ENCODE data around the gene SERGEF. TPM values are rescaled to one million over a fixed set of nuclear protein-coding genes. Genes with fewer than 3 reads are reported as not detected.
A peak's percentile ranks its signal among the peaks of the same experiment; 100 is the strongest.

Gene SERGEF
- total and polyA plus RNA-seq, 2 of the 4 experiments (the other 2 are of a cell fraction), result 12.2 to 18.1 TPM

DNA sequence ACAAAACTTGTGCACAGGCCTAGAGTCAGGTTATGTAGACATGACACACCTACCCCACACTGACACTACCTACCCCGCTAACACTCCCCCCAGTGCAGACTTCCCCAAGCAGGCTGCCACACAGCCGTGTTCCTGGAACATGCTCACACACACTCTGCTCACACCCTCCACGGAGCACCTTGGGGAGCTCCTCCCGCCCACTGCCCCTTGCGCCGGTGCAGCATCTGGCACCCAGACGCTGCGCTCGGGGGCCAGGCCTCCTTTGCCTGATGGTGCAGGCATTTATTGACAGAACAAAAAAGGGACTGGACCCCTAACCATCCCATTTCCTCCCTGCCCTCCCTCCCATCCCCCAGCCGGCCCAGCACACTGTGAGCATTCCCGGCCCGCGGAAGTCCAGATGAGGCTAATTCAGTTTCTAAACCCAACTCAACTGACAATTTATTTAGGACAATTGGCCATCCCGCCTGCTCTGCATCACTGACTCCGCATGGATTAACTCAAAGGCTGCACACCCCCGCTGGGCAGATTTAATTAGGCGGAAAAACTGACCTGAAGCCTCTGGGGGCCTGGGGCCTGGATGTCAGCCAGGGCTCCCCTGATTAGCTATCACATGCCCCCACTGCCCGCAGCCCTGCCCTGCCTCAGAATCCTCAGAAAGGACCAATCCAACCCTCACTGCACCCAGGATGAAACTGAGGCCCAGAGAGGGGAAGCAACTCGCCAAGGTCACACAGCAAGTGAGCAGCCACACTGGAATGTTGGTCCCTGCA lies 248.2 kb downstream of the SERGEF start:
- Histone ChIP-seq H3K18ac (ENCODE audit: low read depth, low read length) (no peak overlapping the region), H3K27ac (ENCODE audit: insufficient read depth, low read length) (no peak overlapping the region), H4K5ac (ENCODE audit: low read depth, low read length) (no peak overlapping the region), H2BK15ac (ENCODE audit: low read depth, low read length) (no peak overlapping the region), H3K9me3 (ENCODE audit: control insufficient read depth, insufficient read depth, low read length) (no peaks in the 10 kb centered on the region), H3K4me2 (ENCODE audit: low read depth, low read length) (no peak overlapping the region), H3K14ac (replicated peaks; ENCODE audit: low read depth, low read length) (no peak overlapping the region), H3K9ac (ENCODE audit: low read depth, low read length) (no peak overlapping the region), H3K36me3 (ENCODE audit: control insufficient read depth, insufficient read depth, low read length) (no peaks in the 10 kb centered on the region), H4K20me1 (ENCODE audit: insufficient read depth, low read length) (no peaks in the 10 kb centered on the region), H3K9me1 (ENCODE audit: insufficient read depth, low read length) (no peaks in the 10 kb centered on the region), H3K23ac (ENCODE audit: low read depth, low read length) (no peak overlapping the region), H3K4me3 (ENCODE audit: insufficient read depth, low read depth, low read length) (no peak overlapping the region), H3K27me3 (ENCODE audit: control insufficient read depth, insufficient read depth, low read length) (peaks cover 2% of the 10 kb centered on the region; the same call in 1 of the 2 replicates), H3K4me1 (ENCODE audit: control insufficient read depth, insufficient read depth, low read length) (no peaks in the 10 kb centered on the region), H2BK20ac (ENCODE audit: low read depth, low read length) (no peak overlapping the region), H3K79me1 (ENCODE audit: low read depth in 1 of 2, low read length in 2 of 2) (no peaks in the 10 kb centered on the region), H2AK5ac (ENCODE audit: low read depth, low read length) (no peak overlapping the region), H2BK120ac (ENCODE audit: low read depth, low read length) (no peak overlapping the region), H4K8ac (ENCODE audit: low read depth in 2 of 2, low read length in 2 of 2) (no peak overlapping the region), H3K4ac (ENCODE audit: low read depth, low read length) (no peak overlapping the region), H2AFZ (replicated peaks; ENCODE audit: low read length, poor library complexity) (peak overlapping the region; percentile 67), H4K91ac (ENCODE audit: insufficient read depth, low read depth, low read length) (no peak overlapping the region), H2BK5ac (ENCODE audit: low read depth, low read length, poor library complexity, severe bottlenecking) (no peak overlapping the region), H3K56ac (ENCODE audit: extremely low read depth, insufficient read depth, low read length) (no peak overlapping the region), H2AK9ac (replicated peaks; ENCODE audit: low read depth, low read length, poor library complexity) (no peak overlapping the region)
- ChIA-PET POLR2A (ENCODE audit: unreplicated experiment) (no interaction called here), CTCF (no interaction called here)
- in situ Hi-C loops (cut with MboI; ENCODE audit: low sequenced_read_pairs) (loop anchor here (5.0 kb wide), 1 partner anchor 213 kb away; no protein-coding TSS in a partner anchor), intact Hi-C loops (cut with micrococcal nuclease) (loop anchor here (5.0 kb wide), 1 partner anchor 83 kb away; no protein-coding TSS in a partner anchor), dilution Hi-C loops (cut with HindIII; ENCODE audit: low sequenced_read_pairs, unreplicated experiment) (no loop called here)
- no TSS peak for BruUV-seq (replicated peaks)
- ATAC-seq (ENCODE audit: low read depth), result no peak
- 57% methylated on average over 9 of the region's 19 CpGs; no CpG with 5 or more reads in 1 of the 2 experiments for WGBS, 2 experiments (ENCODE audit: extremely low coverage in 2 of 2, insufficient read length in 1 of 2)
- DNase-seq, result no peak
- TF ChIP-seq MXI1 (IDR thresholded peaks at IDR 0.05; ENCODE audit: borderline replicate concordance, low read depth, low read length) (no peak), CHD1 (IDR thresholded peaks at IDR 0.05; ENCODE audit: low read depth, low read length) (no peak), MAZ (IDR thresholded peaks at IDR 0.05; ENCODE audit: borderline replicate concordance, low read depth, low read length) (no peak), FOS (IDR thresholded peaks at IDR 0.05; ENCODE audit: low read depth, low read length) (no peak), RFX5 (IDR thresholded peaks at IDR 0.05; ENCODE audit: low read depth, low read length) (no peak), RAD21 (IDR thresholded peaks at IDR 0.05; ENCODE audit: low read length) (no peak), POLR2A (IDR thresholded peaks at IDR 0.05; ENCODE audit: low read depth, low read length) (no peak), BHLHE40 (IDR thresholded peaks at IDR 0.05; ENCODE audit: low read depth, low read length) (no peak), CEBPB (IDR thresholded peaks at IDR 0.05; ENCODE audit: low read depth, low read length) (no peak), MAFK (IDR thresholded peaks at IDR 0.05; ENCODE audit: low read depth, low read length) (no peak), RCOR1 (IDR thresholded peaks at IDR 0.05; ENCODE audit: insufficient replicate concordance, low read length) (no peak), SMC3 (IDR thresholded peaks at IDR 0.05; ENCODE audit: low read depth, low read length) (no peak), NFE2L2 (IDR thresholded peaks at IDR 0.05; ENCODE audit: low read depth, low read length) (no peak)
- TF ChIP-seq, protein P1, sequence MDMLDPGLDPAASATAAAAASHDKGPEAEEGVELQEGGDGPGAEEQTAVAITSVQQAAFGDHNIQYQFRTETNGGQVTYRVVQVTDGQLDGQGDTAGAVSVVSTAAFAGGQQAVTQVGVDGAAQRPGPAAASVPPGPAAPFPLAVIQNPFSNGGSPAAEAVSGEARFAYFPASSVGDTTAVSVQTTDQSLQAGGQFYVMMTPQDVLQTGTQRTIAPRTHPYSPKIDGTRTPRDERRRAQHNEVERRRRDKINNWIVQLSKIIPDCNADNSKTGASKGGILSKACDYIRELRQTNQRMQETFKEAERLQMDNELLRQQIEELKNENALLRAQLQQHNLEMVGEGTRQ (IDR thresholded peaks at IDR 0.05; ENCODE audit: low read depth, low read length), result no peak
- TF ChIP-seq, protein P2, sequence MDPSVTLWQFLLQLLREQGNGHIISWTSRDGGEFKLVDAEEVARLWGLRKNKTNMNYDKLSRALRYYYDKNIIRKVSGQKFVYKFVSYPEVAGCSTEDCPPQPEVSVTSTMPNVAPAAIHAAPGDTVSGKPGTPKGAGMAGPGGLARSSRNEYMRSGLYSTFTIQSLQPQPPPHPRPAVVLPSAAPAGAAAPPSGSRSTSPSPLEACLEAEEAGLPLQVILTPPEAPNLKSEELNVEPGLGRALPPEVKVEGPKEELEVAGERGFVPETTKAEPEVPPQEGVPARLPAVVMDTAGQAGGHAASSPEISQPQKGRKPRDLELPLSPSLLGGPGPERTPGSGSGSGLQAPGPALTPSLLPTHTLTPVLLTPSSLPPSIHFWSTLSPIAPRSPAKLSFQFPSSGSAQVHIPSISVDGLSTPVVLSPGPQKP (IDR thresholded peaks at IDR 0.05; ENCODE audit: borderline replicate concordance, low read depth, low read length), result no peak

Data from IMR-90 (cell line).